Testis (tissue), 3 donors: ENCODE results near the gene EIF4A3. TPM values are rescaled to one million over a fixed set of nuclear protein-coding genes. Genes with fewer than 3 reads are reported as not detected.

Experiments used
- DNase-seq: peaks from one replicate; pipeline ENCODE4 v3.0.0-alpha.2; 2019
- H3K27ac ChIP-seq, 2 donors: fragments of 200-600 bp; sonication (generic); one replicate each; pipeline ENCODE4 v1.5.1; 2019
- H3K27me3 ChIP-seq: fragments of 200-600 bp; sonication (generic); one replicate; pipeline ENCODE4 v1.5.1; 2019
- H3K36me3 ChIP-seq: fragments of 200-600 bp; sonication (generic); one replicate; pipeline ENCODE4 v1.5.1; 2017; ENCODE audit warnings: low read depth; ENCODE audit errors: missing control alignments
- H3K4me1 ChIP-seq: fragments of 200-600 bp; sonication (generic); one replicate; pipeline ENCODE4 v1.5.1; 2019
- H3K4me3 ChIP-seq, 2 donors: fragments of 200-600 bp; sonication (generic); one replicate each; pipeline ENCODE4 v1.5.1; 2017 to 2019
- H3K9me3 ChIP-seq: fragments of 200-600 bp; sonication (generic); one replicate; pipeline ENCODE4 v1.5.1; 2017
- POLR2A ChIP-seq: fragments of 450-650 bp; IDR thresholded peaks from one replicate; pipeline ENCODE4 v1.6.1; 2017; ENCODE audit warnings: antibody characterized with exemption, mild to moderate bottlenecking, moderate library complexity
- WGBS, 2 donors: methylation state at CpG; one replicate each; pipeline ENCODE4 v1.1.5; 2018; 5-methylcytosine and 5-hydroxymethylcytosine counted together
- intact Hi-C: fragments of 100-400 bp; cut with DNase I; formaldehyde crosslinking; loops from one replicate; pipeline ENCODE4 v1.15.1; 2023; ENCODE audit warnings: low total_unique reads
- polyA plus RNA-seq: library from polyadenylated mRNA; stranded (reverse); fragments of 350-450 nt; fragmentation: Illumina TruSeq; extraction: RNeasy Lipid Tissue Mini Kit (QIAGEN cat#74804); gene quantifications from one replicate; pipeline ENCODE4 v1.2.3, GENCODE V29; 2014; ENCODE audit warnings: low read depth, low replicate concordance; ENCODE audit not compliant: insufficient read depth
- total RNA-seq, 2 donors: library from RNA; depleted of rRNA; stranded (reverse); fragments of >200 nt; gene quantifications; one replicate each; pipeline ENCODE4 v1.2.3, GENCODE V29; 2016
- TF ChIP-seq, protein P1 (sequence below), 3 experiments: fragments of 450-650 bp in 2 of 3; fragments of 200-600 bp in 1 of 3; sonication (generic) in 1 of 3; IDR thresholded peaks; one replicate each; pipeline ENCODE4 v1.5.1; 2016 to 2019; ENCODE audit warnings: antibody characterized with exemption in 3 of 3, mild to moderate bottlenecking in 2 of 3, moderate library complexity in 1 of 3

Gene EIF4A3
- total and polyA plus RNA-seq, 3 donors from 2014 or later: 67.1 to 99.3 (median 85.6) TPM

- Histone ChIP-seq H3K27me3 (no peaks in the 10 kb centered on the region), H3K4me3 (no peak overlapping the region), H3K9me3 (no peaks in the 10 kb centered on the region), H3K36me3 (no peaks in the 10 kb centered on the region), H3K27ac (no peak overlapping the region), H3K4me1 (peaks cover 14% of the 10 kb centered on the region)
- no peak for DNase-seq
- TF ChIP-seq POLR2A: no peak
- TF ChIP-seq, protein P1, sequence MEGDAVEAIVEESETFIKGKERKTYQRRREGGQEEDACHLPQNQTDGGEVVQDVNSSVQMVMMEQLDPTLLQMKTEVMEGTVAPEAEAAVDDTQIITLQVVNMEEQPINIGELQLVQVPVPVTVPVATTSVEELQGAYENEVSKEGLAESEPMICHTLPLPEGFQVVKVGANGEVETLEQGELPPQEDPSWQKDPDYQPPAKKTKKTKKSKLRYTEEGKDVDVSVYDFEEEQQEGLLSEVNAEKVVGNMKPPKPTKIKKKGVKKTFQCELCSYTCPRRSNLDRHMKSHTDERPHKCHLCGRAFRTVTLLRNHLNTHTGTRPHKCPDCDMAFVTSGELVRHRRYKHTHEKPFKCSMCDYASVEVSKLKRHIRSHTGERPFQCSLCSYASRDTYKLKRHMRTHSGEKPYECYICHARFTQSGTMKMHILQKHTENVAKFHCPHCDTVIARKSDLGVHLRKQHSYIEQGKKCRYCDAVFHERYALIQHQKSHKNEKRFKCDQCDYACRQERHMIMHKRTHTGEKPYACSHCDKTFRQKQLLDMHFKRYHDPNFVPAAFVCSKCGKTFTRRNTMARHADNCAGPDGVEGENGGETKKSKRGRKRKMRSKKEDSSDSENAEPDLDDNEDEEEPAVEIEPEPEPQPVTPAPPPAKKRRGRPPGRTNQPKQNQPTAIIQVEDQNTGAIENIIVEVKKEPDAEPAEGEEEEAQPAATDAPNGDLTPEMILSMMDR (IDR thresholded peaks at IDR 0.05): no peak
- intact Hi-C loops: no loop called here
- WGBS, 2 donors: 70 to 80% methylated on average over 10 of the region's 10 CpGs
Observed at GRCh38 chr17:80106176-80106575, 40.8 kb downstream of the EIF4A3 start.

DNA sequence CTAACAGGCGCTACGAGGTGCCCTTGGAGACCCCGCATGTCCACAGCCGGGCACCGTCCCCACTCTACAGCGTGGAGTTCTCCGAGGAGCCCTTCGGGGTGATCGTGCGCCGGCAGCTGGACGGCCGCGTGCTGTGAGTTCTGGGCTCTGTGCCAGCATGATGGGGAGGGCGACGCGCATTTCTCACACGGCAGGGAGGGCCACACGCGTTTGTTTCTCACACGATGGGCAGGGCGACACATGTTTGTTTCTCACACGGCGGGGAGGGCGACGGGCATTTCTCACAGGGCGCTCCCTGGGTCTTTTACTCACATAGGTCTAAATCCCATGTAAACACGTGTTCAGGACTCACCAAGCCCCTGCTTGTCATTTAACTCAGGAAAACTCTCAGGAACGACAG is 41.2 kb downstream of the EIF4A3 start:
- H3K4me1 ChIP-seq: peaks cover 14% of the 10 kb centered on the region
- intact Hi-C loops: no loop called here
- H3K27ac ChIP-seq: no peak overlapping the region

GRCh38 chr17:80104956-80105375 is 42.0 kb downstream of the EIF4A3 start:
- TF ChIP-seq, protein P1 (IDR thresholded peaks at IDR 0.05): no peak
- TF ChIP-seq POLR2A: no peak
- Histone ChIP-seq H3K4me3 (no peak overlapping the region), H3K27me3 (no peaks in the 10 kb centered on the region), H3K27ac (no peak overlapping the region), H3K9me3 (no peaks in the 10 kb centered on the region), H3K36me3 (no peaks in the 10 kb centered on the region), H3K4me1 (peaks cover 14% of the 10 kb centered on the region)
- DNase-seq: no peak
- 70 to 100% methylated on average over 1 to 18 of the region's 18 CpGs for WGBS, 2 donors
- intact Hi-C loops: no loop called here

More for the DNA sequence above, 41.2 kb downstream of the EIF4A3 start:
- Histone ChIP-seq H3K27me3 (no peaks in the 10 kb centered on the region), H3K4me3 (no peak overlapping the region), H3K9me3 (no peaks in the 10 kb centered on the region), H3K36me3 (no peaks in the 10 kb centered on the region)
- no peak for DNase-seq
- WGBS, 2 donors: 61% methylated on average over 12 to 29 of the region's 29 CpGs
- TF ChIP-seq, protein P1 (IDR thresholded peaks at IDR 0.05): no peak

DNA sequence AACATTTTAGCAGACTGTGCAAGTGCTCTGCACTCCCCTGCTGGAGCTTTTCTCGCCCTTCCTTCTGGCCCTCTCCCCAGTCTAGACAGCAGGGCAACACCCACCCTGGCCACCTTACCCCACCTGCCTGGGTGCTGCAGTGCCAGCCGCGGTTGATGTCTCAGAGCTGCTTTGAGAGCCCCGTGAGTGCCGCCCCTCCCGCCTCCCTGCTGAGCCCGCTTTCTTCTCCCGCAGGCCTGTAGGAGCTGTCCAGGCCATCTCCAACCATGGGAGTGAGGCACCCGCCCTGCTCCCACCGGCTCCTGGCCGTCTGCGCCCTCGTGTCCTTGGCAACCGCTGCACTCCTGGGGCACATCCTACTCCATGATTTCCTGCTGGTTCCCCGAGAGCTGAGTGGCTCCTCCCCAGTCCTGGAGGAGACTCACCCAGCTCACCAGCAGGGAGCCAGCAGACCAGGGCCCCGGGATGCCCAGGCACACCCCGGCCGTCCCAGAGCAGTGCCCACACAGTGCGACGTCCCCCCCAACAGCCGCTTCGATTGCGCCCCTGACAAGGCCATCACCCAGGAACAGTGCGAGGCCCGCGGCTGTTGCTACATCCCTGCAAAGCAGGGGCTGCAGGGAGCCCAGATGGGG is 42.5 kb downstream of the EIF4A3 start:
- DNase-seq: peak; percentile 65
- no peak overlapping the region for H3K4me3 ChIP-seq
- H3K9me3 ChIP-seq: no peaks in the 10 kb centered on the region
- no peak overlapping the region for H3K27ac ChIP-seq
- H3K27me3 ChIP-seq: no peaks in the 10 kb centered on the region
- TF ChIP-seq POLR2A: no peak
- TF ChIP-seq, protein P1 (IDR thresholded peaks at IDR 0.05): no peak
- intact Hi-C loops: no loop called here
- 57 to 59% methylated on average over 18 to 26 of the region's 26 CpGs for WGBS, 2 donors
- H3K36me3 ChIP-seq: no peaks in the 10 kb centered on the region
- H3K4me1 ChIP-seq: peaks cover 14% of the 10 kb centered on the region
